GM12878 (cell line): ENCODE measurements around the gene NXPE2. TPM values are rescaled to one million over a fixed set of nuclear protein-coding genes. Genes with fewer than 3 reads are reported as not detected.
A peak's percentile ranks its signal among the peaks of the same experiment; 100 is the strongest.
"Not testable (repeated sequence)": the region's sequence is repeated elsewhere in the genome, so short reads cannot be mapped to it uniquely, and the experiment has no call there.

Experiments
- ATAC-seq: fragments of 200-7000 bp; cut with Tn5 transposase; 3 replicates; pipeline ENCODE4 v1.9.1; 2020; ENCODE audit warnings: mild to moderate bottlenecking, moderate library complexity
- BruUV-seq: library from RNA; stranded (reverse); fragments of 400-500 nt; replicated peaks from 2 replicates; lab custom pipeline; 2021; lab: Mats Ljungman, UMichigan
- CTCF ChIA-PET: fragments of 300-600 bp; sonication (Branson Sonifier 250); formaldehyde crosslinking; extraction: SDS; loops from one replicate; lab custom pipeline; 2021; ENCODE audit warnings: inconsistent platforms; lab: Yijun Ruan, JAX
- POLR2A ChIA-PET: fragments of 350-600 bp; formaldehyde crosslinking; extraction: SDS; loops from one replicate; lab custom pipeline; 2021; ENCODE audit warnings: inconsistent platforms; lab: Charles Lee
- RAD21 ChIA-PET: fragments of 300-600 bp; sonication (Branson Sonifier 250); formaldehyde crosslinking; loops from one replicate; lab custom pipeline; 2023; ENCODE audit warnings: antibody characterized with exemption; ENCODE audit not compliant: unreplicated experiment; lab: Charles Lee
- SMC1A ChIA-PET: fragments of 300-600 bp; sonication (Branson Sonifier 250); formaldehyde crosslinking; loops from one replicate; lab custom pipeline; 2023; ENCODE audit not compliant: unreplicated experiment, uncharacterized antibody; lab: Charles Lee
- DNase-seq: peaks from one replicate; pipeline ENCODE4 v3.0.0-alpha.2; 2011; ENCODE audit warnings: low read depth, low spot score
- FAIRE-seq: peaks from 3 replicates; lab custom pipeline; 2011; peaks lifted over from hg19 to GRCh38; lab: Jason Lieb, UNC
- H2AFZ ChIP-seq: 2 replicates; pipeline ENCODE4 v1.6.0; 2011; ENCODE audit warnings: low read depth, low read length, control low read depth; ENCODE audit not compliant: control insufficient read depth
- H3K27ac ChIP-seq: 2 replicates; pipeline ENCODE4 v1.5.1; 2011; ENCODE audit warnings: control low read depth; ENCODE audit not compliant: control insufficient read depth, insufficient read depth
- H3K27me3 ChIP-seq, 2 experiments: replicated peaks in 1 of 2; 2 replicates each; pipeline versions ENCODE4 v1.6.0 to v1.6.1; 2011; ENCODE audit warnings: low read length in 1 of 2; ENCODE audit not compliant: control insufficient read depth in 2 of 2, insufficient read depth in 2 of 2
- H3K36me3 ChIP-seq, 2 experiments: 2 replicates each; pipeline ENCODE4 v1.5.1; 2011; ENCODE audit warnings: low read length in 1 of 2; ENCODE audit not compliant: control insufficient read depth in 2 of 2, insufficient read depth in 2 of 2
- H3K4me1 ChIP-seq: 2 replicates; pipeline ENCODE4 v1.6.1; 2011; ENCODE audit warnings: mild to moderate bottlenecking, low read length, moderate library complexity, mixed read lengths; ENCODE audit not compliant: control insufficient read depth, insufficient read depth
- H3K4me2 ChIP-seq: 2 replicates; pipeline ENCODE4 v1.6.0; 2011; ENCODE audit warnings: control low read depth; ENCODE audit not compliant: control insufficient read depth, insufficient read depth
- H3K4me3 ChIP-seq: fragments of 200-600 bp; sonication (generic); 2 replicates; pipeline ENCODE4 v1.5.1; 2016
- H3K79me2 ChIP-seq: 2 replicates; pipeline ENCODE4 v1.6.0; 2011; ENCODE audit warnings: low read length; ENCODE audit not compliant: control insufficient read depth, insufficient read depth
- H3K9ac ChIP-seq: 2 replicates; pipeline ENCODE4 v1.8.0; 2011; ENCODE audit warnings: low read length, control low read depth, mixed read lengths; ENCODE audit not compliant: control insufficient read depth, insufficient read depth
- H3K9me3 ChIP-seq: replicated peaks from 3 replicates; pipeline ENCODE4 v1.5.1; 2011; ENCODE audit warnings: mild to moderate bottlenecking, low read length; ENCODE audit not compliant: control insufficient read depth, insufficient read depth
- H4K20me1 ChIP-seq: 2 replicates; pipeline ENCODE4 v1.6.0; 2011; ENCODE audit not compliant: control insufficient read depth, insufficient read depth
- POU2F2 ChIP-seq: IDR thresholded peaks from 3 replicates; pipeline ENCODE4 v1.6.1; 2011; ENCODE audit warnings: low read depth, mild to moderate bottlenecking, low read length, borderline replicate concordance
- SREBF1 ChIP-seq: IDR thresholded peaks from 2 replicates; pipeline ENCODE4 v1.6.1; 2012; ENCODE audit warnings: mild to moderate bottlenecking, low read length
- ZNF217 ChIP-seq: fragments of 450-650 bp; IDR thresholded peaks from 2 replicates; pipeline ENCODE4 v1.6.1; 2017; ENCODE audit warnings: antibody characterized with exemption, mild to moderate bottlenecking
- ZNF24 ChIP-seq: fragments of 450-650 bp; IDR thresholded peaks from 2 replicates; pipeline ENCODE4 v1.6.1; 2017; ENCODE audit warnings: antibody characterized with exemption, mild to moderate bottlenecking
- ZNF687 ChIP-seq: fragments of 450-650 bp; IDR thresholded peaks from 2 replicates; pipeline ENCODE4 v1.6.1; 2017; ENCODE audit warnings: mild to moderate bottlenecking, moderate library complexity
- WGBS: methylation state at CpG from one replicate; pipeline ENCODE4 v1.1.6; 2016; ENCODE audit warnings: low lambda C conversion rate; ENCODE audit not compliant: insufficient replicate concordance, insufficient coverage; ENCODE audit errors: missing lambda C conversion rate; 5-methylcytosine and 5-hydroxymethylcytosine counted together
- in situ Hi-C: fragments of 300-500 bp; cut with MboI; formaldehyde crosslinking; loops from 9 replicates; pipeline ENCODE4 v1.14.3; 2018; ENCODE audit warnings: mixed read lengths
- intact Hi-C: fragments of 100-400 bp; cut with micrococcal nuclease; formaldehyde crosslinking; loops from one replicate; pipeline ENCODE4 v1.14.2; 2022; ENCODE audit not compliant: unreplicated experiment
- polyA plus RNA-seq, 11 experiments: library from polyadenylated mRNA; depleted of rRNA in 4 of 11; unstranded in 6 of 11; stranded (reverse) in 5 of 11; fragments of >200 nt; fragmentation: Nextera tagmentation in 4 of 11; fragmentation: Illumina TruSeq in 1 of 11; extraction: Ambion mirVana in 4 of 11; extraction: Trizol in 1 of 11; gene quantifications; 1 replicate in 1 of 11; 2 replicates in 10 of 11; pipeline versions ENCODE4 v1.2.1 to v1.2.3, GENCODE V29; 2011 to 2016; ENCODE audit warnings: inconsistent platforms in 2 of 11, missing spikeins in 2 of 11, low read depth in 1 of 11
- total RNA-seq, 4 experiments: library from RNA; depleted of rRNA in 3 of 4; stranded (reverse); fragments of >200 nt in 3 of 4; fragmentation: Illumina TruSeq in 1 of 4; extraction: Trizol in 1 of 4; gene quantifications; 2 replicates each; pipeline versions ENCODE4 v1.2.1 to v1.2.3, GENCODE V29; 2013 to 2021

The NXPE2 gene
- total and polyA plus RNA-seq, 10 of the 15 experiments (the other 5 are each of a cell fraction or from before 2014, with no cell fraction given) = not detected

GRCh38 chr11:114631445-114631965 is 46.8 kb upstream of the NXPE2 start:
- H4K20me1 ChIP-seq, BruUV-seq, CTCF ChIA-PET, H3K4me3 ChIP-seq, H3K4me2 ChIP-seq, H3K27me3 ChIP-seq, intact Hi-C loops, in situ Hi-C loops, DNase-seq, POLR2A ChIA-PET, H3K9me3 ChIP-seq, H3K4me1 ChIP-seq, SMC1A ChIA-PET, H3K79me2 ChIP-seq, H3K36me3 ChIP-seq, FAIRE-seq, H2AFZ ChIP-seq, H3K27ac ChIP-seq, H3K9ac ChIP-seq, RAD21 ChIA-PET: not testable (repeated sequence)
- peak; percentile 59; the same call in 1 of the 2 replicates for TF ChIP-seq SREBF1
- peak; percentile 98 for TF ChIP-seq ZNF24
- 0 out of 3 replicates have a peak, but pooled peaks have one; percentile 17 for TF ChIP-seq POU2F2
- TF ChIP-seq ZNF687 = 0 out of 2 replicates have a peak, but pooled peaks have one; percentile 29
- TF ChIP-seq ZNF217 = peak; percentile 83
- 33% methylated on average over 13 of the region's 13 CpGs for WGBS
- ATAC-seq = peak; percentile 31; the same call in 2 of the 3 replicates

GRCh38 chr11:114639440-114639839 is 38.9 kb upstream of the NXPE2 start:
- H3K4me1 ChIP-seq, in situ Hi-C loops, H4K20me1 ChIP-seq, POLR2A ChIA-PET, intact Hi-C loops, ATAC-seq, DNase-seq, SMC1A ChIA-PET, H3K36me3 ChIP-seq, H3K79me2 ChIP-seq, H2AFZ ChIP-seq, CTCF ChIA-PET, H3K27ac ChIP-seq, H3K27me3 ChIP-seq, H3K9ac ChIP-seq, RAD21 ChIA-PET, FAIRE-seq, BruUV-seq, H3K4me2 ChIP-seq, H3K4me3 ChIP-seq: not testable (repeated sequence)
- peaks cover 26% of the 10 kb centered on the region for H3K9me3 ChIP-seq
- 85% methylated on average over 6 of the region's 6 CpGs for WGBS
